K562 (cell line): Measurements from ENCODE around the gene ZNF74. TPM values are rescaled to one million over a fixed set of nuclear protein-coding genes. Genes with fewer than 3 reads are reported as not detected.

Experiments
- ARID1B ChIP-seq: fragments of 450-650 bp; IDR thresholded peaks from 2 replicates; pipeline ENCODE4 v1.6.1; 2016; ENCODE audit warnings: antibody characterized with exemption, mild to moderate bottlenecking, inconsistent platforms
- BCL6 ChIP-seq: fragments of 250-450 bp; sonication (Bioruptor Pico); IDR thresholded peaks from 2 replicates; pipeline ENCODE4 v1.4.0; 2020
- DNMT1 ChIP-seq: fragments of 450-650 bp; IDR thresholded peaks from 2 replicates; pipeline ENCODE4 v1.6.1; 2016; ENCODE audit warnings: antibody characterized with exemption, mild to moderate bottlenecking
- ELF4 ChIP-seq: fragments of 450-650 bp; formaldehyde crosslinking; IDR thresholded peaks from 2 replicates; pipeline ENCODE4 v1.4.0; 2022; ENCODE audit warnings: missing genetic modification characterization
- HBP1 ChIP-seq: fragments of 450-650 bp; formaldehyde crosslinking; IDR thresholded peaks from 2 replicates; pipeline ENCODE4 v1.4.0; 2022; ENCODE audit warnings: missing genetic modification characterization
- HDAC1 ChIP-seq, 2 experiments: fragments of 450-650 bp; IDR thresholded peaks; 2 replicates each; pipeline ENCODE4 v1.6.1; 2016 to 2017; ENCODE audit warnings: inconsistent platforms in 1 of 2, mild to moderate bottlenecking in 1 of 2, moderate library complexity in 1 of 2
- HMGN3 ChIP-seq: IDR thresholded peaks from 2 replicates; pipeline ENCODE4 v1.6.1; 2011; ENCODE audit warnings: borderline replicate concordance, low read depth, mild to moderate bottlenecking, mixed read lengths, low read length; ENCODE audit not compliant: insufficient read length; ENCODE audit errors: extremely low read depth
- MBD1 ChIP-seq: fragments of 250-450 bp; sonication (Bioruptor Pico); IDR thresholded peaks from 2 replicates; pipeline ENCODE4 v1.8.0; 2022; ENCODE audit warnings: inconsistent platforms
- POLR2B ChIP-seq: fragments of 450-650 bp; IDR thresholded peaks from 2 replicates; pipeline ENCODE4 v1.6.1; 2018; ENCODE audit warnings: low read depth; ENCODE audit not compliant: partially characterized antibody
- THAP7 ChIP-seq: fragments of 250-450 bp; sonication (Bioruptor Pico); IDR thresholded peaks from 2 replicates; pipeline ENCODE4 v1.5.0; 2021
- ZBTB5 ChIP-seq: fragments of 450-650 bp; IDR thresholded peaks from 2 replicates; pipeline ENCODE4 v1.6.1; 2017; ENCODE audit warnings: antibody characterized with exemption
- ZNF197 ChIP-seq: fragments of 200-800 bp; sonication (Bioruptor generic); IDR thresholded peaks from 2 replicates; pipeline ENCODE4 v1.6.1; 2016; ENCODE audit warnings: low read depth, missing genetic modification characterization, missing compliant biosample characterization
- ZNF318 ChIP-seq, 2 experiments: fragments of 450-650 bp; IDR thresholded peaks; 2 replicates each; pipeline ENCODE4 v1.6.1; 2016; ENCODE audit warnings: mild to moderate bottlenecking in 2 of 2, borderline replicate concordance in 1 of 2, low read depth in 1 of 2, moderate library complexity in 1 of 2
- ZNF354B ChIP-seq: fragments of 250-450 bp; sonication (Bioruptor Pico); IDR thresholded peaks from 2 replicates; pipeline ENCODE4 v1.4.0; 2020
- ZNF586 ChIP-seq: fragments of 450-650 bp; formaldehyde crosslinking; conservative IDR thresholded peaks from 2 replicates; pipeline ENCODE4 v1.4.0; 2020; ENCODE audit warnings: mild to moderate bottlenecking, moderate library complexity
- polyA plus RNA-seq, 8 experiments: library from polyadenylated mRNA; depleted of rRNA in 4 of 8; stranded (reverse) in 5 of 8; unstranded in 3 of 8; fragments of >200 nt; fragmentation: Nextera tagmentation in 2 of 8; fragmentation: Illumina TruSeq in 1 of 8; extraction: Ambion mirVana in 2 of 8; extraction: Trizol in 1 of 8; gene quantifications; 2 replicates each; pipeline versions ENCODE4 v1.2.1 to v1.2.3, GENCODE V29; 2011 to 2014; ENCODE audit warnings: inconsistent platforms in 1 of 8, missing spikeins in 1 of 8
- total RNA-seq, 7 experiments: library from RNA; depleted of rRNA in 6 of 7; stranded (reverse); fragments of >200 nt in 6 of 7; fragmentation: Illumina TruSeq in 2 of 7; extraction: Trizol in 2 of 7; gene quantifications; 2 replicates each; pipeline versions ENCODE4 v1.2.1 to v1.2.3, GENCODE V29; 2011 to 2021; ENCODE audit warnings: low replicate concordance in 1 of 7

ZNF74 gene
- total and polyA plus RNA-seq, 9 of the 15 experiments (the other 6 are each of a cell fraction or from before 2014, with no cell fraction given): 2.4 to 53.5 (median 31.5) TPM

- TF ChIP-seq MBD1 (CRISPR knock-in tag) (no peak), POLR2B (peak; percentile 15), ZNF354B (CRISPR knock-in tag) (no peak), ZNF586 (CRISPR knock-in tag) (no peak), DNMT1 (no peak; the same call in 1 of the 2 replicates), ELF4 (peak; percentile 83; the same call in 1 of the 2 replicates), ZNF318 (IDR thresholded peaks at IDR 0.05; ENCODE audit: borderline replicate concordance in 1 of 2, low read depth in 1 of 2) (no peak), ARID1B (no peak), HMGN3 (no peak), HBP1 (CRISPR knock-in tag) (peak; percentile 90), HDAC1 (IDR thresholded peaks at IDR 0.05) (peak in 1 of 2 experiments; percentile 50; a peak in 1 of 4 replicates), BCL6 (no peak), THAP7 (CRISPR knock-in tag) (no peak), ZNF197 (CRISPR knock-in tag) (no peak), ZBTB5 (peak; percentile 66; the same call in 1 of the 2 replicates)
Measured at GRCh38 chr22:20421507-20421874, 27.5 kb downstream of the ZNF74 start (continued).
